Activated CD4-positive, alpha-beta T cell treated with anti-CD3 and anti-CD28 coated beads, Interleukin-2, amount 50 U/mL, for 16 hours (primary cell): ENCODE measurements around the gene AMN.
A peak's percentile ranks its signal among the peaks of the same experiment; 100 is the strongest.

ENCODE experiments used
- DNase-seq: peaks from one replicate; pipeline ENCODE4 v3.0.0-alpha.2; 2020

Gene AMN

GRCh38 chr14:102947321-102948103, 25.0 kb downstream of the AMN start:
- no peak for DNase-seq

GRCh38 chr14:102948698-102949061, 26.2 kb downstream of the AMN start:
- no peak for DNase-seq

GRCh38 chr14:102949062-102949800, 26.8 kb downstream of the AMN start:
- peak; percentile 16 for DNase-seq

- DNase-seq = no peak
Observed at GRCh38 chr14:102949801-102950451, 27.5 kb downstream of the AMN start.

GRCh38 chr14:102951034-102951433, 28.6 kb downstream of the AMN start:
- DNase-seq = no peak

GRCh38 chr14:102951799-102952198, 29.3 kb downstream of the AMN start:
- no peak for DNase-seq

- no peak for DNase-seq
Observed at GRCh38 chr14:102952276-102952675, 29.8 kb downstream of the AMN start.

GRCh38 chr14:102953100-102953499, 30.6 kb downstream of the AMN start:
- no peak for DNase-seq

- no peak for DNase-seq
Observed at GRCh38 chr14:102954081-102954789, 31.8 kb downstream of the AMN start.

GRCh38 chr14:102955636-102956408, 33.4 kb downstream of the AMN start:
- DNase-seq = no peak

- DNase-seq = no peak
Observed at GRCh38 chr14:102957222-102957621, 34.8 kb downstream of the AMN start.

- DNase-seq = no peak
Observed at GRCh38 chr14:102958461-102958860, 36.0 kb downstream of the AMN start.

- no peak for DNase-seq
Observed at GRCh38 chr14:102962111-102962627, 39.7 kb downstream of the AMN start.

GRCh38 chr14:102964152-102964730, 41.8 kb downstream of the AMN start:
- no peak for DNase-seq

- no peak for DNase-seq
Observed at GRCh38 chr14:102965282-102965681, 42.8 kb downstream of the AMN start.

- no peak for DNase-seq
Observed at GRCh38 chr14:102965971-102966655, 43.6 kb downstream of the AMN start.

GRCh38 chr14:102966681-102967505, 44.4 kb downstream of the AMN start:
- DNase-seq = no peak

GRCh38 chr14:102967506-102967795, 45.0 kb downstream of the AMN start:
- no peak for DNase-seq

- no peak for DNase-seq
Observed at GRCh38 chr14:102968306-102968705, 45.8 kb downstream of the AMN start.

GRCh38 chr14:102969060-102969791, 46.8 kb downstream of the AMN start:
- no peak for DNase-seq
